ENCODE measurements around the gene JAZF1. TPM values are rescaled to one million over a fixed set of nuclear protein-coding genes. Genes with fewer than 3 reads are reported as not detected.

JAZF1 gene
- total RNA-seq, 1 experiment from 2014 or later: 9.1 TPM

DNA sequence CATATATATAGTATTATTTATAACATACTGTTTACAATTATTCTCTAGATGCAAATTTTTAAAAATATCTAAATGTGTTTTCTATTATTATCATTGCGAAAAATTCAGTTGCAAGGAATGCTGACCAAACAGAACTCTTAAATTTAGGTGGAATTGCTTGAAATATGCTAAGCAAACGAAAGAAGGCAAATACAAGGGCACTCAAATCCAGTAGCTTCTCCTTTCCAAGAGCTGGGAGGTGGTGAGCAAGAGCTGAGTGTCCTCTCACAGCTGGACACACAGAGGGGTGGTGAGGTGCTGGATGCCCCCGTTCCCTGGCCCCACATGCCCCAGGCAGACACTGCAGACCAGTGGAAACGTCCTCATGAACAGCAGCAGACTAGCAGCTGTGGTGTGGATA, 274.6 kb downstream of the JAZF1 start:
- Histone ChIP-seq H4K20me1 (ENCODE audit: control insufficient read depth, insufficient read depth, insufficient read length) (no peaks in the 10 kb centered on the region), H2AFZ (ENCODE audit: low read length) (no peak overlapping the region), H2BK15ac (ENCODE audit: low read depth, low read length) (no peak overlapping the region), H3K14ac (ENCODE audit: insufficient read depth, low read length) (0 out of 2 replicates have a peak overlapping the region, but pooled peaks have one; percentile 11), H3K4me2 (ENCODE audit: insufficient read depth, insufficient read length, low read length) (peak overlapping the region; percentile 8), H3K27ac (ENCODE audit: insufficient read length, low read depth, low read length) (no peak overlapping the region), H2BK5ac (ENCODE audit: insufficient read length, low read length) (no peak overlapping the region), H2BK20ac (ENCODE audit: low read depth, low read length, poor library complexity, severe bottlenecking) (no peak overlapping the region), H4K5ac (ENCODE audit: insufficient read length, low read depth, low read length) (no peak overlapping the region), H3T11ph (ENCODE audit: low read length) (no peak overlapping the region), H3K4me1 (ENCODE audit: insufficient read depth, low read length) (peaks cover 18% of the 10 kb centered on the region; the same call in 1 of the 2 replicates), H2BK12ac (ENCODE audit: insufficient read length, low read depth, low read length) (no peak overlapping the region), H3K9me3 (ENCODE audit: control insufficient read depth, low read depth, low read length) (no peaks in the 10 kb centered on the region), H3K9ac (ENCODE audit: extremely low read depth, insufficient read length, low read length) (no peak overlapping the region), H4K91ac (ENCODE audit: insufficient read length, low read depth, low read length) (no peak overlapping the region), H3K4ac (ENCODE audit: low read depth, low read length) (no peak overlapping the region), H4K8ac (replicated peaks; ENCODE audit: insufficient read length, low read depth, low read length) (no peak overlapping the region), H3K27me3 (ENCODE audit: insufficient read depth, low read length) (no peaks in the 10 kb centered on the region), H3K23ac (ENCODE audit: insufficient read length, low read depth, low read length) (no peak overlapping the region), H3K79me2 (ENCODE audit: insufficient read depth, low read length) (0 out of 2 replicates have a peak, but pooled peaks cover 2% of the 10 kb centered on the region), H3K23me2 (ENCODE audit: insufficient read length, low read depth, low read length, poor library complexity, severe bottlenecking) (no peaks in the 10 kb centered on the region), H3K18ac (ENCODE audit: insufficient read length, low read depth, low read length) (peak overlapping the region; percentile 56), H3K79me1 (ENCODE audit: insufficient read depth, low read depth, low read length, poor library complexity, severe bottlenecking) (no peaks in the 10 kb centered on the region), H3K56ac (ENCODE audit: insufficient read length, low read depth, low read length) (no peak overlapping the region), H2AK5ac (ENCODE audit: insufficient read length, low read length) (no peak overlapping the region), H2BK120ac (ENCODE audit: low read depth, low read length, poor library complexity, severe bottlenecking) (no peak overlapping the region)
- Mint-ChIP-seq H3K9me3 (no peaks in the 10 kb centered on the region), H3K4me3 (no peak overlapping the region), H3K27me3 (ENCODE audit: low read depth) (no peaks in the 10 kb centered on the region), H3K27ac (peak overlapping the region; percentile 85 to 89 (median 86); a peak in 4 of 7 replicates), H3K4me1 (peaks cover 52 to 60% of the 10 kb centered on the region in 2 experiments), H3K36me3 (ENCODE audit: insufficient read depth in 1 of 3, low read depth in 3 of 3) (no peaks in the 10 kb centered on the region)
- TF ChIP-seq, protein P1, sequence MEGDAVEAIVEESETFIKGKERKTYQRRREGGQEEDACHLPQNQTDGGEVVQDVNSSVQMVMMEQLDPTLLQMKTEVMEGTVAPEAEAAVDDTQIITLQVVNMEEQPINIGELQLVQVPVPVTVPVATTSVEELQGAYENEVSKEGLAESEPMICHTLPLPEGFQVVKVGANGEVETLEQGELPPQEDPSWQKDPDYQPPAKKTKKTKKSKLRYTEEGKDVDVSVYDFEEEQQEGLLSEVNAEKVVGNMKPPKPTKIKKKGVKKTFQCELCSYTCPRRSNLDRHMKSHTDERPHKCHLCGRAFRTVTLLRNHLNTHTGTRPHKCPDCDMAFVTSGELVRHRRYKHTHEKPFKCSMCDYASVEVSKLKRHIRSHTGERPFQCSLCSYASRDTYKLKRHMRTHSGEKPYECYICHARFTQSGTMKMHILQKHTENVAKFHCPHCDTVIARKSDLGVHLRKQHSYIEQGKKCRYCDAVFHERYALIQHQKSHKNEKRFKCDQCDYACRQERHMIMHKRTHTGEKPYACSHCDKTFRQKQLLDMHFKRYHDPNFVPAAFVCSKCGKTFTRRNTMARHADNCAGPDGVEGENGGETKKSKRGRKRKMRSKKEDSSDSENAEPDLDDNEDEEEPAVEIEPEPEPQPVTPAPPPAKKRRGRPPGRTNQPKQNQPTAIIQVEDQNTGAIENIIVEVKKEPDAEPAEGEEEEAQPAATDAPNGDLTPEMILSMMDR (conservative IDR thresholded peaks at IDR 0.05): no peak
- no CpG with 5 or more reads among the region's 4 CpGs for WGBS (ENCODE audit: extremely low coverage, insufficient read length, low lambda C conversion rate)
- DNase-seq: no peak
